ENCODE data around the gene ZFP62.

DNA sequence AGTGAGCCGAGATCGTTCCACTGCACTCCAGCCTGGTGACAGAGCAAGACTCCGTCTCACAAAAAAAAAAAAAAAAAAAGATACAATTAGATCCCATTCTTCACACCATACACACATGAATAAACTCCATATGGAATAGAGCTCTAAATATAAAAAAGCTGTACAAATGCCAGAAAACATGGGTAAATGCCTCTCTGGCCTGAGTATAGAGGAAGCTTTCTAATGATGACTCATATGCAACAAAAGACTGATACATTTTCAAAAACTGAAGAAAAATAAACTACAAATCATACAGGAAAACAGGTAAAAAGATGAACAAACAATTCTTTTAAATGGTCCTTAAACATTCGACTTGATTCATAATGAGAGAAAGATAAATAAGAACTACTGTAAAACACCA, 8.6 kb downstream of the ZFP62 start:
- TF ChIP-seq CTCF (IDR thresholded peaks at IDR 0.05) (no peak), POLR2A (IDR thresholded peaks at IDR 0.05) (no peak)

Measured in thyroid gland (tissue), 4 donors.